Stimulated activated memory B cell treated with anti-CD40 and anti-IgM and Interleukin-4, amounts not matched to agents 10 μg/mL and 1 μg/mL and 100 μg/mL, for 72 hours (primary cell): ENCODE results near the gene GRAMD2B.
"Not testable (repeated sequence)": the region's sequence is repeated elsewhere in the genome, so short reads cannot be mapped to it uniquely, and the experiment has no call there.

Source experiments
- ATAC-seq: fragments of 150-1000 bp; cut with Tn5 transposase; 2 replicates; pipeline ENCODE4 v1.10.0; 2021
- H3K27ac Mint-ChIP-seq: one replicate; pipeline ENCODE4 v1.8.0; 2022; ENCODE audit warnings: mild to moderate bottlenecking, mixed read lengths
- H3K27me3 Mint-ChIP-seq: one replicate; pipeline ENCODE4 v1.8.0; 2022; ENCODE audit warnings: mixed read lengths
- H3K36me3 Mint-ChIP-seq: one replicate; pipeline ENCODE4 v1.8.0; 2022; ENCODE audit warnings: mixed read lengths
- H3K4me1 Mint-ChIP-seq: one replicate; pipeline ENCODE4 v1.8.0; 2022; ENCODE audit warnings: mixed read lengths
- H3K4me3 Mint-ChIP-seq: one replicate; pipeline ENCODE4 v1.8.0; 2022; ENCODE audit warnings: mild to moderate bottlenecking, moderate library complexity, mixed read lengths
- H3K9me3 Mint-ChIP-seq: one replicate; pipeline ENCODE4 v1.8.0; 2022; ENCODE audit warnings: mixed read lengths

Gene GRAMD2B

DNA sequence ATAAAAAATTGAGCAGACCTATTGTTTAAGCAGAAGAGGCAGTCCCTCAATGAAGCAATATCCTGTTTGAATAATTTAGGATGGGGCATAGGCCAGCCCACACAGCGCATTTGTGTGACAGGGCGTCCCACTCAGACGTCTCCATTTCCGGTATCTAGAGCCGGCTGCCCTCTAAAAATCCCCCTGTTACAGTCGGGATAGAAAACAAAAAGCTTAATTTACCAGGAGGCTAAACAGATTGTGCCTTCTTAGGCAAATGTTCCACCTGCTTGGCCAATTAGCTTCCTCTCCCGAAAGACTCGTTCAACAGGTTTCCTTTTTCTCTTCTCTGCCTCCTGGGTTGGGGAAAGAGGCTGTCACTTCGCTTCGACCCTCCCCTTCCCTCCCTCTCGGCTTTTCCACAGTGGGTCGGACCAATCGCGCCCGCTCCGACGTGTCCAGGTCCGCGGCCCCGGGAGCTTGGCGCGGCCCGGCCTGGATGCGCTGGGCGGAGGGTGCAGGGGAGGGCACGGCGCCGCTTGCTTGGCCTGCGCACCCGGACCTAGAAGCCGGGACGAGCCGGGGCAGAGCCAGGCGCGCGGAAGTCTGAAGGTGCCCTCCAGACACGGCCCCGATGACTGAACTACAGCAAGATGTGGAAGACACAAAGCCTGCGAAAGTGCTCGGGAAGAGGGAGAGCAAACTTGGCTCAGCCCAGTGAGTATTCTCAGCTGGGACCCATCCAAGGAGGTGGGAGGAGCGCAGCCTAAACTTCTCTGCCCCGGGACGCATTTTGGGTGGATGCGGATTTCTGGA lies at the start of gene GRAMD2B:
TSS of gene GRAMD2B (plus strand) at position 416 of the 795 bp plus-strand sequence. CDS start at position 614, 198 bp downstream.
- Mint-ChIP-seq H3K4me3 (peak within 1 kb of the TSS; percentile 86), H3K27me3 (no peaks in the 10 kb centered on the region), H3K4me1 (peaks cover 29% of the 10 kb centered on the region), H3K27ac (peak within 1 kb of the TSS; percentile 88), H3K36me3 (peaks cover 6% of the 10 kb centered on the region), H3K9me3 (peaks cover 5% of the 10 kb centered on the region)
- peak; percentile 92 for ATAC-seq

DNA sequence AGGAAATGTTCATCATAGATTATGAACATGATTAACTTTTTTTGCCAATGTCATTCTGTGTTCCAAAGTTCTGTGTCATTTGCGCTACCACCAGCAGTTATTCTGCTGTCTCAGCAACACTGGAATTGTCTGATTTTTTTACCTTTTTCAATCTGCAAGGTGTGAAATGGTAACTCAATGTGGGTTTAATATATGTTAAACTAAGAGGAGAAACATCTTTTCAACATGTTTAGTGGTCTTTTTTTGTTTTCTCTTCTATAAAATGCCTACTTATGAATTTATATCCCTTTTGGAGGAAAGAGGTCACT lies 49.1 kb upstream of the GRAMD2B start:
- Mint-ChIP-seq H3K4me1 (no peaks in the 10 kb centered on the region), H3K4me3 (no peak overlapping the region), H3K27me3 (no peaks in the 10 kb centered on the region), H3K36me3 (no peaks in the 10 kb centered on the region), H3K9me3 (no peaks in the 10 kb centered on the region), H3K27ac (no peak overlapping the region)
- ATAC-seq, result no peak

DNA sequence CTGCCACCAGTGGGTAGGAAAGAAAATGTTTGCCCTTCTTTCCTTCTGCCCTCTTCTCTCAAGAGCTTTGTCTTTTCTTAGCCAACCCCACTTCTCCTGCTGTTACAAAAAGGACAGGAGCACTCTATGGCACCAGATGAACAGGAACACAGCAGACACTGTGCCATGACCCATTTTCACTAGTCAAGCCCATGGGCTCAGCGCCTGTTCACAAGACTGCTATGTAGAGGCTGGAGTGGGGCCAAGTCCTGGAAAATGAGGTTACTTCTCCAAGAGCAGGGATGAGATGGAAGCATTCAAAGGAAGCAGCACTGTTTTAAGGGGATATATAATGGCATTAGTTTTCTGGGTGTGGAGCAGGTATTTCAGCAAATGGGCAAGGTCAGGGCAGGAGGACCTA lies 46.8 kb upstream of the GRAMD2B start:
- no peak overlapping the region for H3K4me3 Mint-ChIP-seq
- peak; percentile 16 for ATAC-seq
- H3K36me3 Mint-ChIP-seq, result no peaks in the 10 kb centered on the region
- peaks cover 15% of the 10 kb centered on the region for H3K27me3 Mint-ChIP-seq
- peaks cover 3% of the 10 kb centered on the region for H3K9me3 Mint-ChIP-seq
- no peak overlapping the region for H3K27ac Mint-ChIP-seq
- H3K4me1 Mint-ChIP-seq, result no peaks in the 10 kb centered on the region

GRCh38 chr5:126377424-126377823 lies 45.8 kb upstream of the GRAMD2B start:
- peaks cover 25% of the 10 kb centered on the region for H3K27me3 Mint-ChIP-seq
- H3K27ac Mint-ChIP-seq, result no peak overlapping the region
- peaks cover 4% of the 10 kb centered on the region for H3K36me3 Mint-ChIP-seq
- no peaks in the 10 kb centered on the region for H3K4me1 Mint-ChIP-seq
- ATAC-seq, result no peak
- peaks cover 7% of the 10 kb centered on the region for H3K9me3 Mint-ChIP-seq
- H3K4me3 Mint-ChIP-seq, result no peak overlapping the region

- not testable (repeated sequence) for H3K4me3 Mint-ChIP-seq, H3K9me3 Mint-ChIP-seq, H3K27ac Mint-ChIP-seq, H3K4me1 Mint-ChIP-seq, H3K36me3 Mint-ChIP-seq, ATAC-seq
- H3K27me3 Mint-ChIP-seq, result peaks cover 41% of the 10 kb centered on the region
These were observed 42.9 kb upstream of the GRAMD2B start for GRCh38 chr5:126380316-126380715.

DNA sequence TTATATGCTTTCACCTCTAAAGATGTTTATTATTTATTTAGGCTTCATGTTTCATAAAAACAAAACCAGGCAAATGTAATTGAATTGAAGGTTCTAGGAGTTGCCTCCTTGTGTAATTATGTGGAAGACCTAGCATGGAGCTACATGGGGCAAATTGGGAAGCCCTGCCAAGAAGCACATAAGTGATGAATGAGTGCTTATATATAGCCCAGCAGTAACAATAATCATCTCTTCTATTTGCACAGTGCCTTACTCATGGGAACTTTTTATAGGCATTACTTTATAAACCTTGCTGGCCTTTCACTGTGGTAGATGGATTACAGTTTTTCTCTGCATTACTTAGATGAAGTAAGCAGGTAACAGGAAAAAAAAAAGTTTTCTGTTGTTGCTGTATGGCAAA lies 40.0 kb upstream of the GRAMD2B start:
- Mint-ChIP-seq H3K9me3 (peaks cover 7% of the 10 kb centered on the region), H3K4me3 (no peak overlapping the region), H3K27me3 (peaks cover 55% of the 10 kb centered on the region), H3K36me3 (peaks cover 6% of the 10 kb centered on the region), H3K27ac (no peak overlapping the region), H3K4me1 (no peaks in the 10 kb centered on the region)
- ATAC-seq, result no peak

GRCh38 chr5:126383776-126384175 lies 39.4 kb upstream of the GRAMD2B start:
- no peaks in the 10 kb centered on the region for H3K4me1 Mint-ChIP-seq
- no peak overlapping the region for H3K4me3 Mint-ChIP-seq
- no peak for ATAC-seq
- H3K27ac Mint-ChIP-seq, result no peak overlapping the region
- H3K36me3 Mint-ChIP-seq, result peaks cover 6% of the 10 kb centered on the region
- H3K27me3 Mint-ChIP-seq, result peaks cover 55% of the 10 kb centered on the region
- peaks cover 7% of the 10 kb centered on the region for H3K9me3 Mint-ChIP-seq

DNA sequence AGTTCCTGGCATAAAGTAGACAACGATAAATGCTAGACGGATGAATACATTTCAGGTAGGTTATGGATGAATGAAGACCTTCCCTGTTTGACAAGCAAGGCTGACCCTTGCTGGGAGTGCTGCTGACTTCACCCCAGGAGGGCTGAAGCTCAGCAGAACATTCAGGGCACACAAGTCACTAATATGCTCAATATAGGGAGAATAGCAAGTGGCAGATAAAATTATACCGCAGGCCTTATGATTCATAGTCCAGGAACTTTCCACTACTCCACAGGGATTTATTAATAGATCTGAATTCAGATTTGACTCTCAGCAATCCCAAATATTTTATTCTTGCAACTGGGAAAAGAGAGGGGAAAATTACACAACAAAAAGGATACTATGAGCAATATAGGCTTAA lies 38.2 kb upstream of the GRAMD2B start:
- no peaks in the 10 kb centered on the region for H3K4me1 Mint-ChIP-seq
- H3K27ac Mint-ChIP-seq, result no peak overlapping the region
- ATAC-seq, result no peak
- H3K36me3 Mint-ChIP-seq, result peaks cover 6% of the 10 kb centered on the region
- H3K4me3 Mint-ChIP-seq, result no peak overlapping the region
- peaks cover 7% of the 10 kb centered on the region for H3K9me3 Mint-ChIP-seq
- H3K27me3 Mint-ChIP-seq, result peaks cover 53% of the 10 kb centered on the region

- peaks cover 45% of the 10 kb centered on the region for H3K27me3 Mint-ChIP-seq
- no peak overlapping the region for H3K4me3 Mint-ChIP-seq
These were observed 37.4 kb upstream of the GRAMD2B start for GRCh38 chr5:126385524-126386502.

GRCh38 chr5:126389179-126389578 lies 34.0 kb upstream of the GRAMD2B start:
- H3K4me3 Mint-ChIP-seq, result no peak overlapping the region
- no peak for ATAC-seq
- no peaks in the 10 kb centered on the region for H3K36me3 Mint-ChIP-seq
- no peaks in the 10 kb centered on the region for H3K9me3 Mint-ChIP-seq
- H3K27ac Mint-ChIP-seq, result no peak overlapping the region
- H3K4me1 Mint-ChIP-seq, result no peaks in the 10 kb centered on the region
- H3K27me3 Mint-ChIP-seq, result peaks cover 25% of the 10 kb centered on the region

More at GRCh38 chr5:126385524-126386502, 37.4 kb upstream of the GRAMD2B start:
- H3K9me3 Mint-ChIP-seq, result peaks cover 4% of the 10 kb centered on the region
- H3K4me1 Mint-ChIP-seq, result no peaks in the 10 kb centered on the region
- no peak overlapping the region for H3K27ac Mint-ChIP-seq
- H3K36me3 Mint-ChIP-seq, result peaks cover 6% of the 10 kb centered on the region
- no peak for ATAC-seq

DNA sequence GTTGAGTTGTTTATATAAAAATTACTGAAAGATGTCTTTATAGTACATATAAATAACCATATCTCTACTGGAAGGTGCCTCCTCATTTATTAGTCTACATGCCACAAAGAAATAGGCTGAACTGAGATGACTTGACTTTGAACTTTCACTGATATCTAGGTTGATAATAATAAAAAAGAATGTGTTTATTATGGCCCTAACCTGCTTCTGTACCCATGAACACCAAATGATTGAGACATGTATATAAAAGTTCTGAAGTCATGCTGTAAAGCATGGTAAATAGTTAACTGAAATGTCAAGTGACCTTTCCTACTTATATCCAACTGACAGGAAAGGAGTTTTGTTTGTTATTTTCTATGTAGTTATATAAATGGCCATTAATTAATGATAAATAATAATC lies 33.2 kb upstream of the GRAMD2B start:
- ATAC-seq, result no peak
- no peak overlapping the region for H3K4me3 Mint-ChIP-seq
- H3K36me3 Mint-ChIP-seq, result no peaks in the 10 kb centered on the region
- no peaks in the 10 kb centered on the region for H3K9me3 Mint-ChIP-seq
- H3K4me1 Mint-ChIP-seq, result no peaks in the 10 kb centered on the region
- no peak overlapping the region for H3K27ac Mint-ChIP-seq
- peaks cover 17% of the 10 kb centered on the region for H3K27me3 Mint-ChIP-seq

GRCh38 chr5:126391386-126391785 lies 31.8 kb upstream of the GRAMD2B start:
- Mint-ChIP-seq H3K27ac (no peak overlapping the region), H3K9me3 (no peaks in the 10 kb centered on the region), H3K4me1 (no peaks in the 10 kb centered on the region), H3K4me3 (no peak overlapping the region), H3K36me3 (no peaks in the 10 kb centered on the region), H3K27me3 (peaks cover 3% of the 10 kb centered on the region)
- ATAC-seq, result no peak

DNA sequence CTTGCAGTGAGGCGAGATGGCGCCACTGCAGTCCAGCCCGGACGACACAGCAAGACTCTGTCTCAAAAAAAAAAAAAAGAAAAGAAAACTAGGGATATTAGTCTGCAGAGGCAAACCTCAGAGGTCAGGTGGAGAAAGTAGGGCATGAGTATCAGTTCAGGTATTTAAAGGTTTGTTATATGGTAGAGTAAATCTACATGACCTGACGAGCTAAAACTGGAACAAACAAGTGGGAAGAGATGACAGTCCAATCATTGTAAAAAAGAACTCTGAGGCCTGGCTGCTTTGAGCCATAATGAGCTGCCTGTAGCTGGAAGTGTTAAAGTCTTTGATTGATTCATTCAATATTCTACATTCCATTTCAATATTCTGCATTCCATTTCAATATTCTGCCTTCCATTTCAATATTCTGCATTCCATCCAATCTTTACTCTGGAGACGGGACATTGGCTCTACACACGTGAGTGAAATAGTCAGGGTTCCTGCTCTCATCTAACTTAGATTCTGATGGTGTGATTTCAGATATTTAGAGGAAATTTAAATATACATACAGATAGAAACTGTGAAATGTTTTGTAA lies 28.9 kb upstream of the GRAMD2B start:
- Mint-ChIP-seq H3K4me3 (no peak overlapping the region), H3K36me3 (peaks cover 4% of the 10 kb centered on the region), H3K4me1 (no peaks in the 10 kb centered on the region), H3K27me3 (peaks cover 14% of the 10 kb centered on the region), H3K9me3 (peaks cover 7% of the 10 kb centered on the region), H3K27ac (no peak overlapping the region)
- no peak for ATAC-seq

GRCh38 chr5:126395198-126395597 lies 28.0 kb upstream of the GRAMD2B start:
- Mint-ChIP-seq H3K27me3 (peaks cover 22% of the 10 kb centered on the region), H3K9me3 (peaks cover 14% of the 10 kb centered on the region), H3K4me3 (no peak overlapping the region), H3K27ac (no peak overlapping the region), H3K36me3 (peaks cover 4% of the 10 kb centered on the region), H3K4me1 (no peaks in the 10 kb centered on the region)
- ATAC-seq, result no peak

- H3K27me3 Mint-ChIP-seq, result peaks cover 22% of the 10 kb centered on the region
- ATAC-seq, result no peak
- no peaks in the 10 kb centered on the region for H3K4me1 Mint-ChIP-seq
- H3K9me3 Mint-ChIP-seq, result peaks cover 15% of the 10 kb centered on the region
- no peak overlapping the region for H3K4me3 Mint-ChIP-seq
- H3K36me3 Mint-ChIP-seq, result peaks cover 5% of the 10 kb centered on the region
- H3K27ac Mint-ChIP-seq, result no peak overlapping the region
These were observed 27.6 kb upstream of the GRAMD2B start for GRCh38 chr5:126395605-126396004.
